Inferior parietal cortex (tissue), 1 donor: Measurements from ENCODE around the gene ITGA1.

Source experiments
- DNase-seq: peaks from one replicate; pipeline ENCODE4 v3.0.0-alpha.2; 2016; ENCODE audit errors: extremely low spot score

Gene ITGA1

DNA sequence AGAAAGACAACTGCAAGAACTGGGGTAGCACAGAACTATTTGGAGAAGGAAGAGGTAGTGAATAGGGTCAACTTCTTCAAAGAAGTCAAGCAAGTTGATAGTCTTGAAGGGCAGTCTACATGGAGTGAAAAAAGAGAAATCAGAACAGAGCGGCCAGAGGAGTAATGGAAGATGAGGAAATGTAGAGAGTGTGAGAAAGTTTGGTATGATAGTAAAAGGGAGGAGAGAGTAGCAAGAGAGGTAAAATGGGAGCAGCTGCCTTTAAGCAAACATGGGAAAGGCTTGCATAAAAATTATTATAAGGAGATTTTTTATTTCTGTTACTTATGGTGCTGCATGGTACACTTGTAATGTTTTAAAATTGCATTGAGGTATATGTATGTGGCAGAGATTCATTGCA is 208.2 kb downstream of the ITGA1 start:
- no peak for DNase-seq

DNA sequence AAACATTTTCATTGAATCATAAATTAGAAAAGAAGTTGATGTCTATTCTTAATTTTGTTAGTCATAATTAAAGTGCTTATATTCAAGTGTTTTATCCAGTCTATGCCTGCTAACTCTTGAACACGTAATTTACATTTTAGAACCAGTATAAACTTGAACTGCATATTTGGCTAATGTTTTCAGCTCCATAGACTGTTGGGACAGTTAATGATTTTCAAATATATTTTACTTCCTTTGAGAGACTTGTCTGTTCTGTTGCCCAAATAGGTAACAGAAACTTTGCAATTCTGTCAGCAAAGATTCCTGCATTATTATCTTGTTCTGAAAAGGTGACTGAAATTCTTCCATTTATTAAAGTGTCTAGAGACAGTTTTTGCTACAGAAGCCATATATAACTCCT is 209.3 kb downstream of the ITGA1 start:
- DNase-seq = no peak

DNA sequence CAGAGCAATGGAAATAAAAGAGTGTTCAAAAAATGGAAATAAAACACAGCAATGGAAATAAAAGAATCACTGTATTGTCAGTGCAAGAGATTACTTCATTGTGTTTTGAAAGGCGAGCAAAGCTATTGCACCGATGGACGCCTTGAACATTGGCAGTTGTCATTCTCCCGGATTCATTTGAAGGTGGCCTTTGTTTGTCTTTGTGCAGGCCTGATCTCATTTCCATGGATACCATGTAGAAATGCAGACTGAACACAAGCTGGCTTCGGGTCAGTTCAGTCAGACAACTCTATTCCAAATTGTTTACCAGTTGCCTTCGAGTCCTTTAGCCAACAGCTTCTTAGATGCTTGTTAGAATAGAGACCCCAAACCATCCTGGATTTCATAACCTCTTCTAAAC is 209.7 kb downstream of the ITGA1 start:
- peak; percentile 85 for DNase-seq

DNA sequence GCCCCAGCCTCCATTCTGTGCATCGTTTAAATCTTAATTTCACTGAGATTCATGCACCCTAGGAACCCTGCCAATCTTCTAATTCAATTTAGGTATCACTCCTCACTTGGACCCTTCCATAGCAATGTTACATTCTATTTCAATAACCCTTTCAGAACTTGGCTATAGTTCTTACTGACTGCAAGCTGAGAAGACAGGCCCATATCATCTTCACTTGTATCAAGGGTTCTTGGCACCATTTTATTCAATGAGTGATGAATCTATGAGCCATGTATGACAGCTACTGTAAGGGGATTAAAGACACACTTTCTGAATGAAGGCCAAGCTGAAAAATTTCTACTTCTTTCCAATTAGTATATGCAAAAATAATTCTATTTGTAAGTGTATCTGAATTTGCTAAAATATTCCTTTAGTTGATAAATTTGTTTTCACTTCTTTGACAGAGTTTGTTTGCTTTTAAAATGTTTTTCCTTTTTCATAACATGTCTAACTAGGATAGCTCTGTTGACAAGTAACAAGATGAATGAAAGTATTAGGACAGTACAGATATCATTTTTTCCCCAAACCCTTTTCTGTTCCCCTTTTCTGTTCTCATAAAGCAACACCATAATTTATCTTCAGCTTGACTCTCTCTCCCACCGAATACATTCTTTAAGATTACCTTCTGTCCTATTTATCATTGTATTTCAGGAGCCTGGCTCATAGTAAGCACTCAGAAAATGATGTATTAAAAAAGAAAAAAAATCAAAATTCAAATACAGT is 211.0 kb downstream of the ITGA1 start:
- DNase-seq = no peak

DNA sequence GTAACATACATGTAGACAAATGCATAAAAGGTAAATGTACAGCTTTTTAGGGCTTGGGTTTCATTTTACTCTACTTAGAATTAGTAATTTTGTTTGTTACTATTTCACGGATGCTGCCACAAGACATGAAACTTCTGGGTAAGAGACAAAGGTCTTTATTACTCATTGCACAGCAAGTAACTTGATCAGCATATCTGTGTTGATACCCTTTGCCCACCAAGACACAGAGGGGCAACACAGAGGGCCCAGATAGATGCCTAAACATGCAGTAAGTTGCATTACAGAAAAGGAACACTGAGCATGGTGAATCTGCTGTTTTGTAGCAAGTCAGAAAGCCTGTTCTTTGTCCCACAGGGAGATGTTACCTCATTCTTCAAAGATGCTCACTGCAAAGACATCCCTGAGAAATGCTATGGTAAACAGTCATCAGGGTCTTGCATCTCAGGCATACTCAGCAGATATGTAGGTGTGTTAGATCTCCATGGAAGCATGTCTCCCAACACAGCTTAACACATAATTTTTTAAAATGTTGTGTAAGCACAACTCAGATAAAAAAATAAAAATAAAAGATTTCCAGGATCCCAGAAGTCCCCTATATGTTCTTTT is 211.7 kb downstream of the ITGA1 start:
- DNase-seq = no peak

DNA sequence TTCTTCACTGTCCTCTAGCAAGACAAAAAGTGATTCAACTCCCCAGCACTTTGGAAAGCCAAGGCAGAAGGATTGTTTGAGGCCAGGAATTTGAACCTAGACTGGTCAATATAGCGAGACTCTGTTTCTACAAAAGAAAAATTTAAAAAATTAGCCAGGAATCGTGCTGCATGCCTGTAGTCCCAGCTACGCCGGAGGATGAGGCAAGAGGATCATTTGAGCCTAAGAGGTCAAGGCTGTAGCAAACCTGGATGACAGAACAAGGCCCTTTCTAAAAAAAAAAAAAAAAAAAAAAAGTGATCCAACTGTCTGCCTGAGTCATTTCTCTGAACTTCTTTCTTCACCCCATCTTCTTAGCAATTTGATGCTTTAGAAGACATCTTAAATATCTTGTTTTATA is 213.8 kb downstream of the ITGA1 start:
- DNase-seq = no peak

DNA sequence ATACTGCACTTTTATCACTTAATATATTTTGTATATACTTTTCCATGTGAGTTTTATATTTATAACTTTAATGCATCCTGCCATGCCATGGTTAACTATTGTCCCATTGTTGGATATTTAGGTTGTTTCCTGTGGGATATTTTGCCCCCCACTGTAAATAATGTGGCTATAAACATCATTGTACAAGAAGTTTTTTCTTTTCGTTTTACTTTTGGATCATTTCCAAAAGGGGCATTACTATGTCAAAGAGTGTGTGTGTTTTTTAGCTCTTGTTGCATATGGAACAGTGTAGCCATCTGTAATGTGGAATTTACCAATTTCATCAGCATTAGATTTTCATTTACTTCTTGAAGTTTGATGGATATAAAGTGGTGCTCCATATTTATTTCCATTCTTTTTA is 214.8 kb downstream of the ITGA1 start:
- no peak for DNase-seq

DNA sequence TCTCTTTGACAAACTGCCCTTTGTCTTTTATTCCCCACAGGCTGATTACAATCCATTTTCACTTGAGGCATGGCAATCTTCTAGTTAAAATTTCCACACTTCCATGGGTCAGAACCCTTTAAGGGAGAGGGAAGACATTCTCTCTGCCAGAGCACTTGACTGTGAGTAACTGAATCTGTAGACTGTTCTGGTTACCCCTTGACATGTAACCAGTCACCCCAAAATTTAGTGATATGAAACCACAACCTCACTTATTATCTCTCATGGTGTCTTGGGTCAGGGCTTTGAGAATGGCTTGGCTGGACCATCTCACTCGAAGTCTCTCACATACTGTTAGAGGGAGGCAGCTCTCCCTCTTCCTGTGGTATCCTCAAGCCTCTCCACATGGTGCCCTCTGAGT is 215.4 kb downstream of the ITGA1 start:
- no peak for DNase-seq

DNA sequence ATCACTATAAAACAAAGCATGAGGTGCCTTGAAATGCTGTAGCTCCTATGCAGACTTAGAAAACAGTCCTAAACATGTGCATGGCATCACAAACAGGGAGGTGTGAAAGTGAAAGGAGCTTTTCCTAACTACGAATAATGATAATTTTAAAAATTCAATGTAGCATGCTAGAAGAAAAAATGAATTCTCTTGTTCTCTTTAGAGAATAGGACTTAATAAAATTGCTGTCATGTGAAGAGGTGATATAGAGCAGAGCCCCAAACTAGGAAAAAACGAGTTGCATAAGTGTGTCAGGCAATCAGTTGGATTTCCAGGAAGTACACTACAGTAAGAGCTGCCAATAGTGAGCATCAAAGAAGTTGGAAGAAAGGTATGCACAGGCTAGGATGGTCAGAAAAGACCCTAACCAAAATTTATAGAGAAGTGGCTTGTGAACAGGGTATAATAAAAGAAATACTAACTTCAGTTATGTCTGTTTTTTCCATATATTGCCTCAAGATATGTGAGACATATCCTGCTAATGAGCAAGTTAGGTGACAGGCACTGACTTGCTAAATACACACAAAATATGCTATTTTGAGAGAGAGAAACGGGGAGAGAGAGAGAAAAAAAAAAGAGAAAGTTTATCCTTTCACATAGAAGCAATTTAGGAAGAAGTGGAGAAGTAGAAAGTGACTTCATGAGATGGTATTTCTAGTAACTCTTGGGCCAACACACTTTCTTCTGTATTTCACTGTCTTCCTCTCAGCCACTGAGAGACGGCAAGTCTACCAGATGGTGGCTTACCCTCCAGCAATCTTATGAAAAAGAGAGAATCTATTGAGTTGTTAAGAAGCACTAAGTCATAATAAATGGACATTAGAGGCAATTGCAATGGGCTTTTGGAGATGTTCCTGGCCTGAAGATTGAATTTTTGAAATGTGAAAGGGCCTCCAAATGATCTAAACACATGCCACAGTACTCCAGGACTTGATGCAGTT is 219.5 kb downstream of the ITGA1 start:
- DNase-seq = no peak

DNA sequence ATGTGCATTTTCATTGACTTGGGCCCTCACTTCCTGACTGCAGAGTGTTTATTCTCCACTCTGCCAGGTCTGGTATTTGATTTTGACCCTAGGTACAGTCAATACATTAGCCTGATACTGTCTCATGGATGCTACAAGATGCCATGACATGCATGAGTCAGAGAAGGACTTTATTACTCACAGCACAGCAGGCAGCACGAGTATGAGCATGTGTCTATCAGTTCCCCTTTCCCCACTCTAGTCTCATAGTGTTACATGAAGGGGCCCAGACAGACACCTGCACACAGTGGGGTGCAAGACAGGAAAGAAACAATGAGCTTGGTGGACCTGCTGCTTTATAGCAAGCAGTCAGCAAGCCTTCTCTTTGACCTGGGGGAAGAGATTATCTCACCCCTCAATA is 221.0 kb downstream of the ITGA1 start:
- no peak for DNase-seq
